ENCODE measurements around the gene DTNBP1. TPM values are rescaled to one million over a fixed set of nuclear protein-coding genes. Genes with fewer than 3 reads are reported as not detected.

Gene DTNBP1
- total and polyA plus RNA-seq, 2 of the 8 experiments (the other 6 are each of a cell fraction or from before 2014, with no cell fraction given) = 13.5 to 22.1 TPM

DNA sequence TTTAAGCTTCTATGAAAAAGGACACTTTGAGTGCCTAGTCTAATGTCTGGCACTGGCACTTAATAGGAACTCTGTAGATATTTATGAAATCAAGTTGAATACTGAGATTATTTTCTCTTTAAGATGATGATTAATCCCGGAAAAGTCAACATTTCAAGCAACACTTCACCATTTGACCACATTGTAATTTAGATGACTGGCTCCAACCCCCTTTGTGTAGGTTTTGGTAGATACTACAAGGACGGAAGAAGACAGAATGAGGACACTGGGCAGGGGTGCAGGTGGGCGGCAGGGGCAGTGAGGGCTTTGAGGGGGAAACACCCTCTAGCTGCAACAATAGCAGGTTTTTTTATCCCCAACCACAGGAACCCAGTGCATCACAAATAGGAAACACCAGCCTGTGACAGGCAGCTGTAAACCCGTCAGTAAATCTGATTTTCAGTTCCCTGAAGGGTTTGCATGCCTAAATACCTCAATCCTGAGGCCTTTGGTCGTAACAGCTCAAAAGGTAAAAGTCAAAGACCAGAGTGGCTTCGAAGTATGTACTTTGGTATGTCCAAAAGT, 4.6 kb downstream of the DTNBP1 start:
- TF ChIP-seq POLR2A (IDR thresholded peaks at IDR 0.05; ENCODE audit: control extremely low read depth in 1 of 2, low read depth in 2 of 2, low read length in 2 of 2) (no peak), HDAC6 (IDR thresholded peaks at IDR 0.05; ENCODE audit: low read depth, low read length) (no peak), KDM5A (IDR thresholded peaks at IDR 0.05; ENCODE audit: low read length) (no peak), SP2 (IDR thresholded peaks at IDR 0.05; ENCODE audit: low read length) (no peak), RBBP5 (IDR thresholded peaks at IDR 0.05; ENCODE audit: borderline replicate concordance, low read depth, low read length) (no peak), PHF8 (conservative IDR thresholded peaks at IDR 0.05; ENCODE audit: low read depth, low read length) (no peak), RAD21 (IDR thresholded peaks at IDR 0.05 in 1 of 2, conservative IDR thresholded peaks at IDR 0.05 in 1 of 2; ENCODE audit: low read depth in 2 of 2, low read length in 2 of 2) (no peak), MAFK (IDR thresholded peaks at IDR 0.05; ENCODE audit: low read depth, low read length) (no peak), GTF2F1 (IDR thresholded peaks at IDR 0.05; ENCODE audit: borderline replicate concordance, low read depth, low read length) (no peak)
- TF ChIP-seq, protein P1, sequence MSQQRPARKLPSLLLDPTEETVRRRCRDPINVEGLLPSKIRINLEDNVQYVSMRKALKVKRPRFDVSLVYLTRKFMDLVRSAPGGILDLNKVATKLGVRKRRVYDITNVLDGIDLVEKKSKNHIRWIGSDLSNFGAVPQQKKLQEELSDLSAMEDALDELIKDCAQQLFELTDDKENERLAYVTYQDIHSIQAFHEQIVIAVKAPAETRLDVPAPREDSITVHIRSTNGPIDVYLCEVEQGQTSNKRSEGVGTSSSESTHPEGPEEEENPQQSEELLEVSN (IDR thresholded peaks at IDR 0.05) = no peak

More for the DNA sequence above, 4.6 kb downstream of the DTNBP1 start:
- DNase-seq (ENCODE audit: low read depth in 1 of 2, low spot score in 2 of 2) (no peak), FAIRE-seq (no peak)
- H3K9me3 ChIP-seq (ENCODE audit: insufficient read depth in 2 of 2, low read depth in 1 of 2, low read length in 1 of 2) = no peaks in the 10 kb centered on the region
- no peak overlapping the region for H2BK12ac ChIP-seq (ENCODE audit: low read depth, low read length)
- ChIA-PET POLR2A (ENCODE audit: partially characterized antibody) (interaction anchor here (1.4 kb wide), 1 partner anchor 126 kb away, joined by 3 read pairs; no protein-coding TSS in a partner anchor), CTCF (ENCODE audit: partially characterized antibody) (interaction anchor here (1.4 to 2.0 kb wide), 2 partner anchors 10 to 16 kb away, joined by 3 to 5 read pairs; no protein-coding TSS in a partner anchor)
- H4K91ac ChIP-seq (replicated peaks; ENCODE audit: insufficient read length, low read length) = no peak overlapping the region
- H3K79me2 ChIP-seq (ENCODE audit: control insufficient read depth in 1 of 2, insufficient read depth in 2 of 2, low read length in 2 of 2) = 0 out of 4 replicates have a peak, but pooled peaks cover 0 to 5% of the 10 kb centered on the region in 2 experiments
- no peak overlapping the region for H3K9ac ChIP-seq (replicated peaks in 1 of 4; ENCODE audit: extremely low read depth in 1 of 4, low read depth in 3 of 4, low read length in 3 of 4)
- H4K8ac ChIP-seq (ENCODE audit: extremely low read depth, insufficient read depth, low read length) = no peak overlapping the region
- H2BK5ac ChIP-seq (ENCODE audit: low read depth, low read length) = no peak overlapping the region
- no peak overlapping the region for H3K23ac ChIP-seq (ENCODE audit: insufficient read length)
- no peak overlapping the region for H2BK15ac ChIP-seq (ENCODE audit: low read length)
- H4K5ac ChIP-seq (ENCODE audit: insufficient read length, low read depth, low read length) = no peak overlapping the region
- peaks cover 0 to 6% (median 4%) of the 10 kb centered on the region in 4 experiments; a peak in 4 of 7 replicates for H3K4me1 ChIP-seq (replicated peaks in 1 of 4; ENCODE audit: control insufficient read depth in 3 of 4, insufficient read depth in 4 of 4, low read length in 3 of 4)
- no peak overlapping the region for H2BK20ac ChIP-seq (ENCODE audit: low read length)
- no peak overlapping the region for H3K4me2 ChIP-seq (ENCODE audit: insufficient read depth in 1 of 2, low read depth in 2 of 2, low read length in 2 of 2)
- H3K4ac ChIP-seq (replicated peaks; ENCODE audit: insufficient read length, low read depth, low read length) = no peak overlapping the region
- no peak overlapping the region for H2AK5ac ChIP-seq (ENCODE audit: low read depth, low read length)
- no peak overlapping the region for H3K14ac ChIP-seq (ENCODE audit: insufficient read length)
- H3K4me3 ChIP-seq (ENCODE audit: extremely low read depth in 1 of 4, insufficient read depth in 2 of 4, low read depth in 3 of 4, low read length in 4 of 4) = no peak overlapping the region
- no peak overlapping the region for H3K27ac ChIP-seq (ENCODE audit: low read depth, low read length)
- no peak overlapping the region for H2AFZ ChIP-seq (ENCODE audit: low read length)
- WGBS, 2 experiments (ENCODE audit: extremely low coverage in 1 of 2, insufficient coverage in 1 of 2, insufficient read length in 1 of 2, insufficient replicate concordance in 2 of 2, low coverage in 1 of 2, low lambda C conversion rate in 2 of 2, missing lambda C conversion rate in 1 of 2) = 58% methylated on average over 6 of the region's 6 CpGs; no CpG with 5 or more reads in 1 of the 2 experiments
- peaks cover 0 to 4% of the 10 kb centered on the region in 2 experiments for H4K20me1 ChIP-seq (replicated peaks in 1 of 2; ENCODE audit: control insufficient read depth in 1 of 2, insufficient read depth in 2 of 2, low read length in 2 of 2)
- H3K18ac ChIP-seq (ENCODE audit: extremely low read depth, low read length) = no peak overlapping the region
- peaks cover 2% of the 10 kb centered on the region; the same call in 1 of the 2 replicates for H3K79me1 ChIP-seq (ENCODE audit: low read depth, low read length)
- H3K36me3 ChIP-seq (ENCODE audit: control insufficient read depth in 2 of 4, insufficient read depth in 4 of 4, low read length in 3 of 4) = no peaks in the 10 kb centered on the region; a peak in 1 of 8 replicates
- H2BK120ac ChIP-seq (replicated peaks; ENCODE audit: low read depth, low read length) = no peak overlapping the region
- H3K23me2 ChIP-seq (ENCODE audit: low read depth, low read length) = peaks cover 8% of the 10 kb centered on the region; the same call in 1 of the 2 replicates
- H3K56ac ChIP-seq (replicated peaks; ENCODE audit: insufficient read length, low read depth, low read length) = no peak overlapping the region
- peaks cover under 1 to 3% (median 2%) of the 10 kb centered on the region in 4 experiments for H3K27me3 ChIP-seq (replicated peaks in 1 of 4; ENCODE audit: control insufficient read depth in 3 of 4, extremely low read depth in 1 of 4, insufficient read depth in 3 of 4, low read length in 3 of 4)
